ENCODE measurements around the gene LZTS2. TPM values are rescaled to one million over a fixed set of nuclear protein-coding genes. Genes with fewer than 3 reads are reported as not detected.

Gene LZTS2
- total and polyA plus RNA-seq, 2 of the 8 experiments (the other 6 are each of a cell fraction or from before 2014, with no cell fraction given), result 75.7 to 99.5 TPM

MicroRNA genes within 50 kb of the gene (microRNA counts, 767-probe panel; counts per million panel counts)
- 879 counts per million, percentile 95 among the panel's probes with 10 or more counts for microRNA hsa-miR-608

Small RNAs within 50 kb of the gene (microRNA-seq; reads per million reads assigned to microRNA genes)
- 0 reads per million in 2 experiments for gene MIR608 (ENCODE audit: borderline microRNAs expressed in 2 of 2, borderline number of aligned reads in 2 of 2, borderline replicate concordance in 1 of 2)

Small RNAs within 50 kb of the gene (small RNA-seq; reads per million reads assigned to genes)
- not detected for gene MIR608 (ENCODE audit: insufficient read depth)

Other genes with a start within 250 kb of the LZTS2 start
- gene SLF2, start 86.8 kb upstream of the LZTS2 start, total RNA-seq (2021; fragmentation: NEBNext Ultra II Directional; extraction: Animal tissue kit (Norgen Biotek cat#: 25700)), result 20.1 and 20.9 TPM in 2 replicates
- gene SLF2, start 86.8 kb upstream of the LZTS2 start, polyA plus RNA-seq (2011; rRNA removed), result 4.0 and 5.5 TPM in 2 replicates
- 7.1 and 7.6 TPM in 2 replicates for gene SEMA4G, start 30.3 kb upstream of the LZTS2 start, total RNA-seq (2021; fragmentation: NEBNext Ultra II Directional; extraction: Animal tissue kit (Norgen Biotek cat#: 25700))
- gene SEMA4G, start 30.3 kb upstream of the LZTS2 start, polyA plus RNA-seq (2011; rRNA removed), result 18.2 and 20.3 TPM in 2 replicates
- gene MRPL43, start 12.3 kb upstream of the LZTS2 start, total RNA-seq (2021; fragmentation: NEBNext Ultra II Directional; extraction: Animal tissue kit (Norgen Biotek cat#: 25700)), result 74.1 and 80.9 TPM in 2 replicates
- 149 and 171 TPM in 2 replicates for gene MRPL43, start 12.3 kb upstream of the LZTS2 start, polyA plus RNA-seq (2011; rRNA removed)
- gene TWNK, start 12.3 kb upstream of the LZTS2 start, total RNA-seq (2021; fragmentation: NEBNext Ultra II Directional; extraction: Animal tissue kit (Norgen Biotek cat#: 25700)), result 32.5 and 34.9 TPM in 2 replicates
- 15.4 TPM in 2 replicates for gene TWNK, start 12.3 kb upstream of the LZTS2 start, polyA plus RNA-seq (2011; rRNA removed)
- 0.88 and 1.1 TPM in 2 replicates for gene PDZD7, start 31.3 kb downstream of the LZTS2 start, total RNA-seq (2021; fragmentation: NEBNext Ultra II Directional; extraction: Animal tissue kit (Norgen Biotek cat#: 25700))
- 1.6 and 1.7 TPM in 2 replicates for gene PDZD7, start 31.3 kb downstream of the LZTS2 start, polyA plus RNA-seq (2011; rRNA removed)
- 2.8 and 3.1 TPM in 2 replicates for gene SFXN3, start 31.4 kb downstream of the LZTS2 start, total RNA-seq (2021; fragmentation: NEBNext Ultra II Directional; extraction: Animal tissue kit (Norgen Biotek cat#: 25700))
- 2.6 and 3.0 TPM in 2 replicates for gene SFXN3, start 31.4 kb downstream of the LZTS2 start, polyA plus RNA-seq (2011; rRNA removed)
- 0.84 and 1.9 TPM in 2 replicates for gene KAZALD1, start 62.2 kb downstream of the LZTS2 start, total RNA-seq (2021; fragmentation: NEBNext Ultra II Directional; extraction: Animal tissue kit (Norgen Biotek cat#: 25700))
- gene KAZALD1, start 62.2 kb downstream of the LZTS2 start, polyA plus RNA-seq (2011; rRNA removed), result 0.65 and 1.1 TPM in 2 replicates
- not detected in 2 replicates for gene TLX1, start 131.5 kb downstream of the LZTS2 start, total RNA-seq (2021; fragmentation: NEBNext Ultra II Directional; extraction: Animal tissue kit (Norgen Biotek cat#: 25700))
- not detected in 2 replicates for gene TLX1, start 131.5 kb downstream of the LZTS2 start, polyA plus RNA-seq (2011; rRNA removed)
- gene LBX1, start 229.7 kb downstream of the LZTS2 start, total RNA-seq (2021; fragmentation: NEBNext Ultra II Directional; extraction: Animal tissue kit (Norgen Biotek cat#: 25700)), result not detected in 2 replicates
- not detected in 2 replicates for gene LBX1, start 229.7 kb downstream of the LZTS2 start, polyA plus RNA-seq (2011; rRNA removed)